Esophagus muscularis mucosa (tissue), 4 donors: Measurements from ENCODE around the gene GNPTAB. TPM values are rescaled to one million over a fixed set of nuclear protein-coding genes. Genes with fewer than 3 reads are reported as not detected.
A peak's percentile ranks its signal among the peaks of the same experiment; 100 is the strongest.

Experiments used
- DNase-seq: peaks from one replicate; pipeline ENCODE4 v3.0.0-alpha.2; 2017; ENCODE audit errors: extremely low spot score
- H3K27ac ChIP-seq, 4 donors: fragments of 200-600 bp; sonication (generic); replicated peaks in 1 of 4; 1 replicate in 3 of 4; 2 replicates in 1 of 4; pipeline ENCODE4 v1.5.1; 2016 to 2019; ENCODE audit warnings: mild to moderate bottlenecking in 1 of 4
- H3K27me3 ChIP-seq, 4 donors: fragments of 200-600 bp; sonication (generic); one replicate each; pipeline versions ENCODE4 v1.5.1 to v1.6.0; 2016 to 2019
- H3K36me3 ChIP-seq, 4 donors: fragments of 200-600 bp; sonication (generic); one replicate each; pipeline ENCODE4 v1.5.1; 2016 to 2019
- H3K4me1 ChIP-seq, 4 donors: fragments of 200-600 bp; sonication (generic); one replicate each; pipeline ENCODE4 v1.5.1; 2016 to 2019
- H3K4me3 ChIP-seq, 4 donors: fragments of 200-600 bp; sonication (generic); 1 replicate in 2 of 4; 2 replicates in 2 of 4; pipeline ENCODE4 v1.5.1; 2016 to 2019; ENCODE audit warnings: mild to moderate bottlenecking in 4 of 4, moderate library complexity in 1 of 4
- H3K9me3 ChIP-seq, 4 donors: fragments of 200-600 bp; sonication (generic); 1 replicate in 3 of 4; 2 replicates in 1 of 4; pipeline ENCODE4 v1.5.1; 2016 to 2019
- CTCF ChIP-seq, 3 experiments: fragments of 200-600 bp in 2 of 3; fragments of 450-650 bp in 1 of 3; sonication (generic) in 2 of 3; IDR thresholded peaks; one replicate each; pipeline ENCODE4 v1.5.1; 2017 to 2019; ENCODE audit warnings: antibody characterized with exemption in 3 of 3, mild to moderate bottlenecking in 2 of 3, moderate library complexity in 1 of 3
- EP300 ChIP-seq: sonication (generic); formaldehyde crosslinking; IDR thresholded peaks from one replicate; pipeline ENCODE4 v1.6.1; 2017; ENCODE audit warnings: antibody characterized with exemption
- POLR2A ChIP-seq: fragments of 450-650 bp; IDR thresholded peaks from one replicate; pipeline ENCODE4 v1.6.1; 2017; ENCODE audit warnings: antibody characterized with exemption, moderate library complexity, mild to moderate bottlenecking, low read depth
- POLR2AphosphoS5 ChIP-seq, 2 donors: sonication (generic); formaldehyde crosslinking; IDR thresholded peaks; one replicate each; pipeline ENCODE4 v1.6.1; 2017; ENCODE audit warnings: antibody characterized with exemption in 2 of 2
- WGBS: methylation state at CpG from one replicate; pipeline ENCODE4 v1.1.5; 2018; 5-methylcytosine and 5-hydroxymethylcytosine counted together
- intact Hi-C: fragments of 100-400 bp; cut with DNase I; formaldehyde crosslinking; loops from one replicate; pipeline ENCODE4 v1.15.1; 2023
- total RNA-seq, 4 donors: library from RNA; depleted of rRNA; stranded (reverse); fragments of >200 nt; gene quantifications; one replicate each; pipeline versions ENCODE4 v1.1.0 to v1.2.1, GENCODE V29; 2016

Gene GNPTAB
- total RNA-seq, 4 donors from 2014 or later, result 30.5 to 37.0 (median 32.1) TPM

DNA sequence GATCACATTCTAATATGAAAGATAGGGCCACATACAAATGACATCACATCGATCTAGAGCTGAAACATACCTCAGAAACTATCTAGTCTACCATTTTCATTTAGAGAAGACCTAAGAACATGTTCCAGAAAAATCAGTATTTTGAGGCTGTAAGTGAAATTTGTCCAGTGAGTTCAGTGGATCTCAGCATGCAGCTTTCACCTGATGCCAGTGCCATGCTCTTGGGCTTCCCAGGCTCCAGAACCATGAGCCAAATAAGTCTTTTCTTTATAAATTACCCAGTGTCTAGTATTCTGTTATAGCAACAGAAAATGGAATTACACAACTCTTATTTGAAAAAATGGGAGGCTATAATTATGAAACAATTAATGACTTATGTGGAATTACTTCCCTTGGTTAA, 124.4 kb downstream of the GNPTAB start:
- TF ChIP-seq POLR2AphosphoS5 (IDR thresholded peaks at IDR 0.05) (no peak), CTCF (IDR thresholded peaks at IDR 0.05) (no peak), POLR2A (no peak), EP300 (no peak)
- no peaks in the 10 kb centered on the region for H3K27me3 ChIP-seq
- H3K4me1 ChIP-seq, result peaks cover 20 to 59% (median 37%) of the 10 kb centered on the region in 4 donors
- no peaks in the 10 kb centered on the region for H3K36me3 ChIP-seq
- intact Hi-C loops, result no loop called here
- no peak for DNase-seq
- H3K9me3 ChIP-seq, result no peaks in the 10 kb centered on the region
- WGBS, result 100% methylated on average over 1 of the region's 1 CpG
- H3K27ac ChIP-seq, result no peak overlapping the region
- H3K4me3 ChIP-seq, result no peak overlapping the region

DNA sequence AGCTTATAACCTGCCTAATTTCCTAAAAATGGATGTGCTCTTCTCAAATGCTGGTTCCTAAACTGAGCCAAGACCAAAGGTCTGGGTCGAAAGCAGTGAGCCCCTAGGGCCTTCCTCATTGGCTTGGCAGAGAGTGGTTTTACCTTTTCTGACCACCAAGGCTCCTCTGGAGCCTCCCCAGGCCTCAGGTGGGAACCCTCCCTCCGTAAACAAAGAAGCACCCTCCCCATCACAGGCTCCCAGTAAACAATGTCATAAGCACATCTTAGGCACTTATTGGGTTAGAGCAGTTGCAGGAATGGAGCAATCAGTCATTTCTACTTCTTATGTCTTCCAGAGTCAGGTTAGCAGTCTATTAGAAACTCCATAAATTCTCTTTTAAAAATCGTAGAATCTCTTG, 127.3 kb downstream of the GNPTAB start:
- Histone ChIP-seq H3K4me3 (no peak overlapping the region), H3K4me1 (peaks cover 43 to 66% (median 62%) of the 10 kb centered on the region in 4 donors), H3K27me3 (no peaks in the 10 kb centered on the region), H3K27ac (no peak overlapping the region), H3K9me3 (no peaks in the 10 kb centered on the region), H3K36me3 (no peaks in the 10 kb centered on the region)
- intact Hi-C loops, result no loop called here
- no peak for DNase-seq
- whole genome bisulfite sequencing, result 79% methylated on average over 3 of the region's 3 CpGs
- no peak for TF ChIP-seq POLR2AphosphoS5 (IDR thresholded peaks at IDR 0.05)
- no peak for TF ChIP-seq CTCF (IDR thresholded peaks at IDR 0.05)

DNA sequence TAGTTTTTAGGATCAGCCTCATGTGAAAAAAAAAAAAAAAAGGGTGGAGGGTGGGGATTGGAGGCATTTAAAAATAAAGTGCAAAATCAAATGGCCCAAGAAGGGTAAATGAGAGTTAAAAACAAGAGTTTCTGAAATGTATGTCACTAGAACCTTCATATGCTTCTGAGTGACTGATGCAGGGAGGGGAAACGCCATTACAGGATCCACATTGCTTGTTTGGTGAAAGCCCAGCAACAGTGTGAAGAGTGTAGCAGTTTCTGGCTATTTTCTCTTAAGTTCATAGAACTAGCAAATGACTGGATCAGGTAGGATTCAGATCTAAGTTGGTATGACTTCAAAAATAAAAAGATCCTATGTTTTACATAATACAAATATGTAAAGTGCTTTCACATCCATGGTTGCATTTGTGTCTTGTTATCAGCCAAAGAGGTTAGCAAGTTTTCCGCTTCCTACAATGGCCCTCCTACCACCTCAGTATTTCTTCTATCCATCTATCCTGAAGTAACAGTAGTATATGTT, 130.4 kb downstream of the GNPTAB start:
- Histone ChIP-seq H3K4me1 (peaks cover 59 to 71% (median 68%) of the 10 kb centered on the region in 4 donors), H3K27ac (peak overlapping the region in 3 of 4 donors; percentile 50 to 97 (median 95)), H3K36me3 (no peaks in the 10 kb centered on the region), H3K4me3 (peak overlapping the region in 1 of 4 donors; percentile 27), H3K9me3 (no peaks in the 10 kb centered on the region), H3K27me3 (no peaks in the 10 kb centered on the region)
- TF ChIP-seq POLR2AphosphoS5 (IDR thresholded peaks at IDR 0.05) (no peak), CTCF (IDR thresholded peaks at IDR 0.05) (no peak), EP300 (no peak), POLR2A (no peak)
- 85% methylated on average over 2 of the region's 2 CpGs for WGBS
- intact Hi-C loops, result no loop called here
- DNase-seq, result no peak

GRCh38 chr12:101698800-101699347, 131.9 kb downstream of the GNPTAB start:
- peaks cover 61 to 74% (median 70%) of the 10 kb centered on the region in 4 donors for H3K4me1 ChIP-seq
- H3K4me3 ChIP-seq, result peak overlapping the region; percentile 70 to 94 (median 90)
- H3K9me3 ChIP-seq, result no peaks in the 10 kb centered on the region
- no peaks in the 10 kb centered on the region for H3K27me3 ChIP-seq
- peak overlapping the region; percentile 89 to 97 (median 96) for H3K27ac ChIP-seq
- intact Hi-C loops, result loop anchor here (5.0 kb wide), 1 partner anchor 363 kb away; the partner anchor contains the start of gene WASHC3
- H3K36me3 ChIP-seq, result no peaks in the 10 kb centered on the region
- DNase-seq, result no peak
- no peak for TF ChIP-seq POLR2A
- no peak for TF ChIP-seq POLR2AphosphoS5 (IDR thresholded peaks at IDR 0.05)
- TF ChIP-seq EP300, result no peak
- no peak for TF ChIP-seq CTCF (IDR thresholded peaks at IDR 0.05)
- 77% methylated on average over 12 of the region's 12 CpGs for WGBS
